Measurements from ENCODE around the gene ATG13.
"Not testable (repeated sequence)": the region's sequence is repeated elsewhere in the genome, so short reads cannot be mapped to it uniquely, and the experiment has no call there.

The ATG13 gene

DNA sequence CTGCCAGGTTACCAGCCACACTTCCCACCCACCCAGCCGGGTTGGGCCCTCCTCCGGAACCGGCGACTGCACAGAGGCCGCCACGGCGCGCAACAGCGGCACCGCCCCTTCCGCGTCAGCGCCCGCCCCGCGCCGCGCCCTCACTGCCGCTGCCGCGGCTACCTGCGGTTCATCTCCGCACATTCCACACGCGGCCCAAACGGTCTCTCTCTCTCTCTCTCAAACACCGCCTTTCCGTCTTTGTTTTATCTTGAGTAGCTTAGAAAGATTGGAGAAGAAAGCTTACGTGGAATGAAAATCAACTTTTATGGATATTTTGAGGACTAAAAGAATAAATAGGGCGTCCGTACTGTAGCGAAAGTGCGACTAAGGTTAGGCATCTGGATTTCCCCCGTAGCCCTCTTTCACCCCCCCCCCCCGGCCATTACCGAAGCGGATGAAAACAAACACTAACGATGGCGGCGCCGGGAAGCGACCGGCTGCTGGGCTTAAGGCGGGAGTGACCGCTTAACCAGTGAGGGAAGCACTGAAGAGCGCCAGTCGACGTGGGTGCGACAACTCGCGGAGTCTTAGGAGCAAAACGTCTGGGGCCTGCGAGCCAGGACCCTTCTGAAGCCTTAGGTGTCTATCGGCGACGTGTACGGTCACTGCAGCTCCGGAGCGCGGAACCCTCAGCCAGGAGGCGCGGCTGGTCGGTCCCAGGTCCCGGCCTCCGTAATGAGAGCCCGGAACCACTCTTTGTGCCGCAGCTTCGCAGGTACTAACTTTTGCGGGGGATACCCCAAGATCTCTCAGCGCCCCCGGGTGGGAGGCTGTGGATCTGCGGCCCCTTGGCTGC is at the start of gene ATG13, which contains the start of gene HARBI1:
ATG13 (plus strand) TSS at position 420 of the 838 bp plus-strand sequence. CDS start 26,739 bp downstream, outside the sequence.
HARBI1 (minus strand) TSS at position 94 of the 838 bp plus-strand sequence. CDS start 990 bp downstream, outside the sequence.
- DNase-seq: peak; percentile 88

GRCh38 chr11:46570790-46571398 is 46.5 kb upstream of the ATG13 start:
- no peak for DNase-seq

DNA sequence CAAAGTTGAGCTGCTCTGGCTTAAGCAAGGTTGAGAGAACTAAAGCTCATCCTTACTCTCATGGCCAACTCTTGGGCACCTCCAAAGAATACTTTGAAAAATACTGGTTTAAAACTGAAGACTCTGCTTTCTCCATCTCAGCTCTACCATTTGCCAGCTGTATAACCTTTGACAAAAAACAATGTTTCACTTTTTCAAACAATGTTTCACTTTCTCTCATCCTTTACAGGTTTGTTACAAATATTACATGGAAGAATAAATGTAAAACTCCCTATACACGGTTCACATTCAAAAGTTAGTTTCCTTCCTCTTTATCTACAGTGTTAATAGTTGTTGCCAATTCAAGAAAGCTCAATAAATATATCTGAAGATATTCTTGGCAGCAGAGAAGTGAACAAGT is 42.7 kb upstream of the ATG13 start:
- DNase-seq: no peak

DNA sequence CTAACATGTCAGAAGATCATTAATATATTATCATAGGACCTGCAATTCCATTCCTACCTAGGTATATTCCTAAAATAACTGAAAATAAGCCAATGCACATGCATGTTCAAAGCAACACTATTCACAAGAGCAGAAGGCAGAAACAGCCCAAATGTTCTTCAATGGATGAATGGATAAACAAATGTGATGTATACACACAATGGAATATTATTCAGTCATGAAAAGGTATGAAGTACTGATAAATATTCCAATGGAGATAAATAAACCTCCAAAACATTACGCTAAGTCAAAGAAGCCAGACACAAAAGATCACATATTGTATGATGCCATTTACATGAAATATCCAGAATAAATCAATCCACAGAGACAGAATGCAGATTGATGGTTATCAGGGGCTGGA is 40.3 kb upstream of the ATG13 start:
- no peak for DNase-seq

- DNase-seq: no peak
Observed at GRCh38 chr11:46582588-46582987, 34.8 kb upstream of the ATG13 start.

DNA sequence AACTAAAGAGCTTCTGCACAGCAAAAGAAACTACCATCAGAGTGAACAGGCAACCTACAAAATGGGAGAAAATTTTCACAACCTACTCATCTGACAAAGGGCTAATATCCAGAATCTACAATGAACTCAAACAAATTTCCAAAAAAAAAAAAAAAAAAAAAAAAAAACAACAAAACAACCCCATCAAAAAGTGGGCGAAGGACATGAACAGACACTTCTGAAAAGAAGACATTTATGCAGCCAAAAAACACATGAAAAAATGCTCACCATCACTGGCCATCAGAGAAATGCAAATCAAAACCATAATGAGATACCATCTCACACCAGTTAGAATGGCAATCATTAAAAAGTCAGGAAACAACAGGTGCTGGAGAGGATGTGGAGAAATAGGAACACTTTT is 33.8 kb upstream of the ATG13 start:
- not testable (repeated sequence) for DNase-seq

DNA sequence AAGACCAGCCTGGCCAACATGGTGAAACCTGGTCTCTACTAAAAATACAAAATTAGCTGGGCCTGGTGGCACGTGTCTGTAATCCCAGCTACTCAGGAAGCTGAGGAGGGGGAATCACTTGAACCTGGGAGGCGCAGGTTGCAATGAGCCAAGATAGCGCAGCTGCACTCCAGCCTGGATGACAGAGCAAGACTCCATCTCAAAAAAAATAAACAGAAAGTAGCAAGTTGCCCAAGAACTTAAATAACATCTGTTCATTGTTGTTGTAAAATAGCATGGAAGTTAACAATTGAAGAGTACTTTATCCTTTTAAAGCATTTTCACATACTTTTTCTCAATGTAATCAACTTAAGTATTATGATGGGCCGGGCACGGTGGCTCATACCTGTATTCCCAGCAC is 29.2 kb upstream of the ATG13 start:
- DNase-seq: no peak

DNA sequence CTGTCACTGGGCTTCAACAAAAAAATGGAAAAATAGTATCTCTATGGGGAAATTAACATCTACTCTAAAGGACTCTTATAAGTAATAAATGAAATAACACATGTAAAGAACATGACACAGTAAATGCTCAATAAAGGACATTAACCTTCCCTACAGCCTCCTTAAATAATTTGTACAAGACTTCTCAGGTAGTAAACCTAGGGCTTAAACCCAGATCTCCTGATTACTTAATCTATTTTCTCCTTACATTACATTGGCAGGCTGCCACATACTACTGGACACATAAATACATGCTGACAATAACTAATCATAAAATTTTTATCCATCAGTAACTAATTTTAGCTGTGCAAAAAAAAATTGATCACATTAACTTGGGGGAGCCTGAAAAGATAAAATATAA is 28.4 kb upstream of the ATG13 start:
- no peak for DNase-seq

GRCh38 chr11:46590740-46591605 is 26.4 kb upstream of the ATG13 start:
- no peak for DNase-seq

GRCh38 chr11:46593550-46594373 is 23.6 kb upstream of the ATG13 start, which contains the start of gene AMBRA1:
AMBRA1 (minus strand) TSS chr11:46594023; CDS start chr11:46548380, 45,643 bp downstream.
- DNase-seq: peak; percentile 69

DNA sequence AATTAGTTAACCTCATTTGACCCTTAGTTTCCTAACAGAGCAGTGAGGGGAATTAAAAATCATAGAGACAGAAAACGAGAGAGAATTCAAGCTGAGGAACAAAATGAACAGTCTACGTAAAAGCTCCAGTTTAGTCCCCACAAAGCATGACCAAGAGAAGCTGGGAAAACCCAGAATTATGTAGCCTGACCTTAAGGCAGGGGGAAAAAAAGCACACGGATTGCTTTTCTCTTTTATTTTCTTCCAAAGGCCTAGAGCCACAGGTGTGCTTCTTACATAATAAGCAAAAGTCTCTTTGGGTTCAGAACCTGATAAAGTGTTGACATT is 23.0 kb upstream of the ATG13 start:
- DNase-seq: no peak

GRCh38 chr11:46594785-46595184 is 22.6 kb upstream of the ATG13 start:
- no peak for DNase-seq

DNA sequence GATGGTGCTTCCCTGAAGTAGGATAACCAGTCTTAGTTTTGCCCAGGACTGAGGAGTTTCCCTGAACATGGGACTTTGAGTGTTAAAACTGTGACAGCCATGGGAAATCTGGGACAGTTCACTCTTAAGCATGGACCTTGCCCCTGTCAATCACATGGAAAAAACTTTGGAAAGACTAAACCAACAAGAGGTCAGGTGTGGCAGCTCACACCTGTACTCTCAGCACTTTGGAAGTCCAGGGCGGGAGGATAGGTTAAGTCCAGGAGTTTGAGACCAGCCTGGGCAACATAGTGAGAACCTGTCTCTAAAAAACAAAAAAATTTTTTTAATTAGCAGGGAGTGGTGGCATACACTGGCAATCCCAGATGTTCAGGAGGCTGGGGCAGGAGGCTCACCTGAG is 20.2 kb upstream of the ATG13 start:
- DNase-seq: no peak

DNA sequence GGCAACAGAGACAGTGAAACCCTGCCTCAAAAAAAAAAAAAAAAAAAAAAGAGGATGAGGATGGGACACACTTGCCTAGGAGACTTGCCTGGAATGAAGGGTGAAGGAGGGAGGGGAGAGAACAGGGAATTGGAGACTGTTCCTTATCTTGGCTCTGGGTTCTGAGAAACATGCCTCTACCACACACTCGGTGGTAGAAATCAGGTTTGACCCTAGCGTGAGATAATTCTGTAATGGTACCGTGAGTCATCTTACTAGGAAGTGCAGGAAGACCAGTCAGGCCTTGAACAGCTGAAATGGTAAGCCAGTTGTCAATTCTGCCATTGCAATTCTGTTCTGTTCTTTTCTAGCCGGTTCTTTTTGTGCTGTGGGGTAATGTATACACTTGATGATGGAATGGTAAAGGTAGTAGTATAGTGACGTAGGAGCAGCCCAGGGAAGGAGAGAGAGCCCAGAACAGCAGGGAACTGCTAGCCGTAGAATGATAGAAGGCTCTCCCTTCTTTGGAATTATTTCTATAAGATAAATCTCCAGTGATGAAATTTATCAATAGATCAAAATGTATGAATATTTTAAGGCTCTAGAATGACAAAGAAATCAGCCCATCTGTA is 19.6 kb upstream of the ATG13 start:
- no peak for DNase-seq

DNA sequence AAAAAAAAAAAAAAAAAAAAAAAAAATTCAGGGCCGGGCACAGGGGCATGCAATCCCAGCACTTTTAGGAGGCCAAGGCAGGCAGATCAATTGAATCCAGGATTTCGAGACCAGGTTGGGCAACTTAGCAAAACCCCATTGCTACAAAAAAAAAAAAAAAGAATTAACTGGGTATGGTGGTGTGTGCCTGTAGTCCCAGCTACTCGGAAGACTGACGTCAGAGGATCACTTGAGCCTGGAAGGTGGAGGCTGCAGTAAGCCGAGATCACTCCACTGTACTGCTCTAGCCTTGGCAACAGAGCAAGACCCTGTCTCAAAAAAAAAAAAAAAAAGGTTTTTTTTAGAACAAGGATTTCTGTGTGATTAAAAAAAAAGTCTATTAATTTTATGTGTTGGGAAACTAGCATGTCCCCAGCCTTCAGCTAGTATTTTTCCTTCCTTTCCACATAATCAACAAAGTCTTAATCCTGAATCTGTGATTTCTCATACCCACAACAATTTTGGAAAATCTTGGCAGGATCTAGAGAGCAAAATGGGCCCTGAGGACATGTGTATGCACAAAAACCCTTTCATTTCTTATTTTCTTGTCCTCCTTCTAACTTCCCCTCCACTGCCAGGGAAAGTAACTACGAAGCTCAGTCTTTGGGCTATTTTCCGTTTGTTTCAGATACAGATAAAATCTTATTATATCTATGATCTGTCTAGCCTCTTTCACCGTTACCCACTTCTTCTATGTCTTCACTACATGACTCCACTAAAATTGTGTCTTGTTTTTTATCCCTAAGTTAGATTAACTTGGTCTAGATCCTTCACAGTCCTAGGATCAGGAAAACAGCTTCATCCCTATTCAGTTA is 17.8 kb upstream of the ATG13 start:
- DNase-seq: no peak

GRCh38 chr11:46600194-46600960 is 17.0 kb upstream of the ATG13 start:
- no peak for DNase-seq

- DNase-seq: no peak
Observed at GRCh38 chr11:46601129-46601528, 16.2 kb upstream of the ATG13 start.

- DNase-seq: no peak
Observed at GRCh38 chr11:46603704-46604308, 13.5 kb upstream of the ATG13 start.

GRCh38 chr11:46604796-46605195 is 12.6 kb upstream of the ATG13 start:
- no peak for DNase-seq

DNA sequence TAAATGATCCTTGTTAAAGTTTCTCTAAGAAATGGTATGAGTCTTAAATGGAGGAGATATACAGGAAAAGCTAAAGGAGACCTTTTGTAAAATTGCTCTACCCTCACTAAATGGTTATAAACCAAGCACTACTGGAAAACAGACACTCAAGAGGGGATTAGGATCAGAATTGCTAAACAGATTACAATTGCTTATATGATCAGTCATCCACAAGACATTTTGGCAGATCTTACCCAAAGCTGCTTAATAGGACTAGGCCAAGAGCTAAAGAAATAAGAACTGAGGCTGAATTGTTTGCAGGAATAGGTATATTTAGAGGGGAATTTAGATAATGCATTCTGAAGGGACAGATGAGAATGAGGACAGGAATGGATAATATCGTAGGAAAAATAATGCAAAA is 9.8 kb upstream of the ATG13 start:
- no peak for DNase-seq
